Prostate gland (tissue), 2 donors: ENCODE results near the gene CLDN3.
"Not testable (repeated sequence)": the region's sequence is repeated elsewhere in the genome, so short reads cannot be mapped to it uniquely, and the experiment has no call there.

Source experiments
- CTCF ChIP-seq, 4 experiments: fragments of 200-600 bp in 2 of 4; fragments of 450-650 bp in 2 of 4; sonication (generic) in 2 of 4; IDR thresholded peaks; 1 replicate in 3 of 4; 2 replicates in 1 of 4; pipeline ENCODE4 v1.5.1; 2016 to 2019; ENCODE audit warnings: antibody characterized with exemption in 4 of 4, mild to moderate bottlenecking in 2 of 4, moderate library complexity in 2 of 4
- POLR2A ChIP-seq: fragments of 450-650 bp; IDR thresholded peaks from one replicate; pipeline ENCODE4 v1.6.1; 2016; ENCODE audit warnings: antibody characterized with exemption, mild to moderate bottlenecking
- POLR2AphosphoS5 ChIP-seq: sonication (generic); formaldehyde crosslinking; IDR thresholded peaks from one replicate; pipeline ENCODE4 v1.6.1; 2017; ENCODE audit warnings: antibody characterized with exemption

DNA sequence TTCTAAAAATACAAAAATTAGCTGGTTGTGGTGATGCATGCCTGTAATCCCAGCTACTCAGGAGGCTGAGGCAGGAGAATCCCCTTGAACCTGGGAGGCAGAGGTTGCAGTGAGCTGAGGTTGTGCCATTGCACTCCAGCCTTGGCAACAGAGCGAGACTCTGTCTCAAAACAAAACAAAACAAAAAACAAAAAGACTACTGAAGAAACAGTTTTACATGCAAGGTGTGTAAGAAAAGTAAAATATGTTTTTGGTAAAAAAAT is 17.6 kb upstream of the CLDN3 start:
- TF ChIP-seq CTCF (IDR thresholded peaks at IDR 0.05); POLR2AphosphoS5; POLR2A: not testable (repeated sequence)
